OCI-LY7 (cell line): ENCODE data around the gene EIF3M.

Source experiments
- CTCF ChIP-seq: fragments of 200-600 bp; sonication (generic); conservative IDR thresholded peaks from 2 replicates; pipeline ENCODE4 v1.5.1; 2014; ENCODE audit warnings: mild to moderate bottlenecking, antibody characterized with exemption, low read length, moderate library complexity, mixed read lengths
- EZH2phosphoT487 ChIP-seq: fragments of 200-600 bp; sonication (generic); IDR thresholded peaks from 2 replicates; pipeline ENCODE4 v1.6.1; 2018; ENCODE audit warnings: low read depth, borderline replicate concordance, mild to moderate bottlenecking, mixed run types, antibody characterized with exemption, low read length, moderate library complexity, mixed read lengths

DNA sequence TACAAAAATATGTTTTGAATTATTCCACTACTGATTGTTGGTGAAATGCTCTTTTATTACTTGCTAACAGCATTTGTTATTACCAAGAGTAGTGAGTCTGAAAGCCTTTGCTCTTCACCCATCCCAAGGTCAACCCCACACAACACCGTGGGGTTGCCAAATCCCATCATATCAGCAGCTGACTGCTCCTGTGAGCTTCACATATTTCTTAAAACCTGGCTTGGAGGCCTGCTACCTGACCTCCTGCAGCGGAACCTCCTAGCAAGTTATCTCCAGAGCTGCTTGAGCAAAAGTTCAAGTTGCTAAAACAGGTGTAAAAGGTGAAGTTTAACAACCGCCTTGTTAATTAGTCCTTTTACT, 20.1 kb upstream of the EIF3M start:
- TF ChIP-seq CTCF (no peak), EZH2phosphoT487 (no peak)
